HS-5 (cell line): ENCODE results near the gene RNF39.
"Not testable (repeated sequence)": the region's sequence is repeated elsewhere in the genome, so short reads cannot be mapped to it uniquely, and the experiment has no call there.

Experiments
- DNase-seq: peaks from one replicate; pipeline ENCODE4 v3.0.0-alpha.2; 2012; ENCODE audit warnings: low read depth

Gene RNF39

GRCh38 chr6:30061092-30061857 is 14.3 kb downstream of the RNF39 start, which contains the start of gene POLR1H:
Gene POLR1H, plus strand, starts transcription at chr6:30061265. Its CDS starts 260 bp downstream, at chr6:30061525.
- peak; percentile 84 for DNase-seq

- DNase-seq: no peak
Measured at GRCh38 chr6:30060606-30061091, 14.9 kb downstream of the RNF39 start.

- no peak for DNase-seq
Measured at GRCh38 chr6:30055513-30055912, 20.1 kb downstream of the RNF39 start.

GRCh38 chr6:30053682-30054081 is 21.9 kb downstream of the RNF39 start:
- DNase-seq: no peak

GRCh38 chr6:30047220-30047619 is 28.3 kb downstream of the RNF39 start:
- no peak for DNase-seq

- peak; percentile 53 for DNase-seq
Measured at GRCh38 chr6:30044630-30045029, 30.9 kb downstream of the RNF39 start.

- DNase-seq: no peak
Measured at GRCh38 chr6:30043744-30044143, 31.8 kb downstream of the RNF39 start.

GRCh38 chr6:30042914-30043313 is 32.7 kb downstream of the RNF39 start:
- DNase-seq: no peak

GRCh38 chr6:30042476-30042875 is 33.1 kb downstream of the RNF39 start:
- DNase-seq: no peak

GRCh38 chr6:30041821-30042220 is 33.7 kb downstream of the RNF39 start:
- DNase-seq: no peak

- no peak for DNase-seq
Measured at GRCh38 chr6:30041221-30041620, 34.3 kb downstream of the RNF39 start.

GRCh38 chr6:30037182-30037788 is 38.3 kb downstream of the RNF39 start:
- no peak for DNase-seq

- DNase-seq: no peak
Measured at GRCh38 chr6:30035784-30036183, 39.8 kb downstream of the RNF39 start.

- peak; percentile 46 for DNase-seq
Measured at GRCh38 chr6:30033440-30033839, 42.1 kb downstream of the RNF39 start.

GRCh38 chr6:30031381-30031780 is 44.2 kb downstream of the RNF39 start:
- no peak for DNase-seq

GRCh38 chr6:30029588-30029987 is 46.0 kb downstream of the RNF39 start:
- DNase-seq: no peak

- no peak for DNase-seq
Measured at GRCh38 chr6:30025186-30025585, 50.4 kb downstream of the RNF39 start.

- not testable (repeated sequence) for DNase-seq
Measured at GRCh38 chr6:30022712-30023111, 52.9 kb downstream of the RNF39 start.

GRCh38 chr6:30022189-30022588 is 53.4 kb downstream of the RNF39 start:
- DNase-seq: no peak

GRCh38 chr6:30020626-30021025 is 54.9 kb downstream of the RNF39 start:
- DNase-seq: no peak
